Muscle of leg (tissue), 11 donors: Measurements from ENCODE around the gene TRAPPC12. TPM values are rescaled to one million over a fixed set of nuclear protein-coding genes. Genes with fewer than 3 reads are reported as not detected.

Experiments used
- DNase-seq: peaks from one replicate; pipeline ENCODE4 v3.0.0; 2013
- H3K27ac ChIP-seq: one replicate; pipeline ENCODE4 v1.5.1; 2013; ENCODE audit warnings: mild to moderate bottlenecking, low read length, control low read depth
- H3K27me3 ChIP-seq: one replicate; pipeline ENCODE4 v1.6.1; 2013; ENCODE audit warnings: low read length; ENCODE audit not compliant: control insufficient read depth, insufficient read depth
- H3K36me3 ChIP-seq: one replicate; pipeline ENCODE4 v1.6.1; 2013; ENCODE audit warnings: low read length; ENCODE audit not compliant: control insufficient read depth, insufficient read depth
- H3K4me1 ChIP-seq: one replicate; pipeline ENCODE4 v1.6.1; 2013; ENCODE audit warnings: low read length; ENCODE audit not compliant: control insufficient read depth, insufficient read depth
- H3K4me3 ChIP-seq: one replicate; pipeline ENCODE4 v1.5.1; 2013; ENCODE audit warnings: low read length, control low read depth
- H3K9me3 ChIP-seq: replicated peaks from 2 replicates; pipeline ENCODE4 v1.6.1; 2013; ENCODE audit warnings: low read depth, low read length; ENCODE audit not compliant: control insufficient read depth
- WGBS: methylation state at CpG from one replicate; pipeline ENCODE4 v1.1.5; 2013; ENCODE audit warnings: missing lambda C conversion rate; ENCODE audit not compliant: insufficient coverage; 5-methylcytosine and 5-hydroxymethylcytosine counted together
- polyA plus RNA-seq, 8 donors: library from polyadenylated mRNA; unstranded; fragments of 120-200 nt; gene quantifications; one replicate each; pipeline versions ENCODE4 v1.2.1 to v1.2.3, GENCODE V29; 2013; ENCODE audit warnings: inconsistent platforms in 1 of 8, low replicate concordance in 1 of 8; ENCODE audit not compliant: insufficient read length in 8 of 8, insufficient read depth in 1 of 8
- total RNA-seq: library from RNA; stranded (reverse); fragments of 120-200 nt; gene quantifications from one replicate; pipeline ENCODE4 v1.2.4, GENCODE V29; 2013

TRAPPC12 gene
- total and polyA plus RNA-seq, 9 donors = 55.5 to 83.7 (median 66.0) TPM

DNA sequence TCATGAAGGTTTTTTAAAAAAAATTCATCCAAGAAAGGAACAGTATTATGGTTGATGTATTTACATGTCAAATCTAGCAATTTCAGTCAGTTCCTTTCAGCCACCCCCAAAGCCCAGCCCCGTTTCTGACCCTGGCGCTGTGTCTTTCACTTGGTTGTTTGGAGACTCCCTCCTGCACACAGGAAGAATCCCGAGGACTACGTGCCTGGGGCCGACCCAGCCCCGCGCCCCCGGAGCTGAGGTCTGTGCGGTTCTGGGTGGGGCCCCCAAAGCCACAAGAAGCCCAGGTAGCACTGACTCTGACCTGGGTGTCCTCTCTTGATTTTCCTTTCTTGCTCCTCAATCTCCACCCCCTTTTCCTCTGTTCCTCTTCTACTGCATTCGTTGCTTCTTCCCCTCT, 49.1 kb downstream of the TRAPPC12 start:
- no peaks in the 10 kb centered on the region for H3K27me3 ChIP-seq
- peaks cover 52% of the 10 kb centered on the region for H3K36me3 ChIP-seq
- H3K27ac ChIP-seq = no peak overlapping the region
- 90% methylated on average over 5 of the region's 10 CpGs for WGBS
- no peaks in the 10 kb centered on the region for H3K4me1 ChIP-seq
- H3K4me3 ChIP-seq = no peak overlapping the region
- no peak for DNase-seq
- no peaks in the 10 kb centered on the region for H3K9me3 ChIP-seq

DNA sequence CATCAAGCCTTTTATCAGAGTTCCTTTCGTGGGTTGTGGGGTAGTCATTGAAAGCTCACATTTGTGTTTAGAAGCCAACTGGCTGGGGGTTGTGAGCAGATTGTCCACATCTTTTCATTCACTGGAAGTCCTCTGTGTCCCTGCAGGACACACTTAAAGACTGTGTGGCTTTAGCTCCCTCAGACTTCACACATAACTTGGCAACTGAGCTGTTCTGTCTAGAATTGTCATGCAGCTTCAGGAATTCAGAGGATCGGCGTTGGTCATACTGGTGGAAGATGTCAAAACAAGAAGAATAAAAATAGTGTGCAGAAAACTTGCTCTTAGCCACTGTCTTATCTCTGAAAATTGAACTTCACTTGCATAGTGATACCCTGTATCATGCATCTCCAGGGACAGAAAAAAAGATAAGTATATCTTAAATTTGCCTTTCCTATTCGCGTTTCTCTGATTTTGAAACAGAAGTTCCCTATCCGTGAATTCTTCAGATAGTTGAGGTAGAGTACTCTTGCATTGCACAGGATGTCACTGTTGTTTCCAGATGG, 49.6 kb downstream of the TRAPPC12 start:
- no peaks in the 10 kb centered on the region for H3K27me3 ChIP-seq
- H3K9me3 ChIP-seq = no peaks in the 10 kb centered on the region
- H3K36me3 ChIP-seq = peaks cover 50% of the 10 kb centered on the region
- WGBS = no CpG with 5 or more reads among the region's 6 CpGs
- no peak overlapping the region for H3K4me3 ChIP-seq
- H3K4me1 ChIP-seq = no peaks in the 10 kb centered on the region
- H3K27ac ChIP-seq = no peak overlapping the region
- DNase-seq = no peak

GRCh38 chr2:3430172-3430571, 50.7 kb downstream of the TRAPPC12 start:
- H3K4me1 ChIP-seq = no peaks in the 10 kb centered on the region
- no peaks in the 10 kb centered on the region for H3K27me3 ChIP-seq
- H3K36me3 ChIP-seq = peaks cover 49% of the 10 kb centered on the region
- no peak for DNase-seq
- no peak overlapping the region for H3K4me3 ChIP-seq
- H3K9me3 ChIP-seq = no peaks in the 10 kb centered on the region
- no peak overlapping the region for H3K27ac ChIP-seq
- no CpG with 5 or more reads among the region's 6 CpGs for WGBS

- Histone ChIP-seq H3K9me3 (no peaks in the 10 kb centered on the region), H3K36me3 (peaks cover 48% of the 10 kb centered on the region), H3K4me1 (no peaks in the 10 kb centered on the region), H3K4me3 (no peak overlapping the region), H3K27me3 (no peaks in the 10 kb centered on the region), H3K27ac (no peak overlapping the region)
- WGBS = 80% methylated on average over 15 of the region's 20 CpGs
- DNase-seq = no peak
Observed at GRCh38 chr2:3430740-3431490, 51.4 kb downstream of the TRAPPC12 start.

DNA sequence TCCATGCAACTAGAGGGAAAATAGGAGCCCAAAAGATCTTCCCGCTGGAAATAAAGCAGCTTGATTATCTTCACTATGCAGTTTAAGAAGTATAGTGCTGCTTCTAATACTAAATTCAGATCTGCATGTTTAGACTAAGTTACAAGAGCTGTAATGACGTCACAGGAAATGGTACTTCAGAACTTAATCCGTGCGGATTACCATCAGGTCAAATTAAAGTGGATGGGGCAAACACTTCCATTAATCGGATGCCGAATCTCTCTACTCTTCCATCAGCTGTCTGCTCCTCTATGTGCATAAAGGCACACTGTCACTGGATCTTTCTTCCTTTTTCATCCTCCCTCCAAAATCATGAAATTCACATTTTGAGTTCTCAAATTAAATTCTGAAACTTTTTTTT, 52.6 kb downstream of the TRAPPC12 start:
- Histone ChIP-seq H3K4me3 (no peak overlapping the region), H3K27me3 (no peaks in the 10 kb centered on the region), H3K9me3 (no peaks in the 10 kb centered on the region), H3K27ac (no peak overlapping the region), H3K36me3 (peaks cover 37% of the 10 kb centered on the region), H3K4me1 (no peaks in the 10 kb centered on the region)
- 47% methylated on average over 5 of the region's 6 CpGs for WGBS
- DNase-seq = no peak

- H3K4me3 ChIP-seq = no peak overlapping the region
- 92% methylated on average over 6 of the region's 10 CpGs for WGBS
- no peaks in the 10 kb centered on the region for H3K9me3 ChIP-seq
- H3K27me3 ChIP-seq = no peaks in the 10 kb centered on the region
- H3K36me3 ChIP-seq = peaks cover 33% of the 10 kb centered on the region
- no peak overlapping the region for H3K27ac ChIP-seq
- no peak for DNase-seq
- no peaks in the 10 kb centered on the region for H3K4me1 ChIP-seq
Observed at GRCh38 chr2:3432693-3433338, 53.3 kb downstream of the TRAPPC12 start.

DNA sequence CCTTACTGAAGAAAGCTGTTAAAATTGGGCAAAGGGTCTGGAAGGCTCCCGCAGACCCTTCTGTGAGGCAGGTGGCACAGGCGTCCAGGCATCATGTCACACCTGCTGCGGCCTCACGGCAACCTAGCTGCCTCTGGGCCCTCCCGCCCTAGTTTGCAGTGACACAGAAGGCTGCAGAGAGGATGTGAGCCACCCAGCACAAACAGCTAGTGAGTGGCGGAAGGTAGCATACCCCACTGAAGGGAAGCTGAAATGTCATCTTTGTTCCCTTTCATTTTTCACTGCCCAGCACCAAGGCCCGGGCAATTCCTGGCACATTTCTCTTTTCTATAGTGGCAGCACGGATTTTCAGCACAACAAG, 53.8 kb downstream of the TRAPPC12 start:
- DNase-seq = no peak
- H3K27me3 ChIP-seq = no peaks in the 10 kb centered on the region
- H3K27ac ChIP-seq = no peak overlapping the region
- no peak overlapping the region for H3K4me3 ChIP-seq
- WGBS = 90% methylated on average over 6 of the region's 8 CpGs
- no peaks in the 10 kb centered on the region for H3K4me1 ChIP-seq
- H3K36me3 ChIP-seq = peaks cover 32% of the 10 kb centered on the region
- no peaks in the 10 kb centered on the region for H3K9me3 ChIP-seq

- Histone ChIP-seq H3K4me1 (no peaks in the 10 kb centered on the region), H3K4me3 (no peak overlapping the region), H3K27me3 (no peaks in the 10 kb centered on the region), H3K9me3 (no peaks in the 10 kb centered on the region), H3K36me3 (peaks cover 27% of the 10 kb centered on the region), H3K27ac (no peak overlapping the region)
- 33% methylated on average over 1 of the region's 7 CpGs for WGBS
- DNase-seq = no peak
Observed at GRCh38 chr2:3433776-3434400, 54.4 kb downstream of the TRAPPC12 start.

GRCh38 chr2:3434654-3435053, 55.2 kb downstream of the TRAPPC12 start:
- H3K4me1 ChIP-seq = no peaks in the 10 kb centered on the region
- DNase-seq = no peak
- peaks cover 24% of the 10 kb centered on the region for H3K36me3 ChIP-seq
- no peak overlapping the region for H3K4me3 ChIP-seq
- H3K27ac ChIP-seq = no peak overlapping the region
- no peaks in the 10 kb centered on the region for H3K9me3 ChIP-seq
- WGBS = 66% methylated on average over 2 of the region's 11 CpGs
- H3K27me3 ChIP-seq = no peaks in the 10 kb centered on the region

DNA sequence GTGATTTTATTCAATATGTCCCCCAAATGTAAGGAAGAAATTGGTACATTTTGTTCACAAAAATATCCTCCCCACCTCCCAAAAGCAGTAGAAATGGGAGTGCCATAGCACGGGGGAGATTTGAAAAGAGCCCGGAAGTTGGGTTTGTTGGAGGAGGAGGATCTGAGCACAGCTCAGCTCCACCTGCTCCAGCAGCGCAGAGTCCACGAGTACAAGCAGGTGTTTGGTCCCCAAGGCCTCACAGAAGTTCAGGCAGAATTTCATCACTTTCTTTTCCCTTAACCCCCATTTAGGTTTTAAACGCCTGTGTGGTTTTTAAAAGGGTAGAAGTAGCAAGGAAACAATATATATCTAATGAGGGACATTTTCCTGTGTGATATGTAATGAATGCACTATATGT, 56.0 kb downstream of the TRAPPC12 start:
- Histone ChIP-seq H3K4me1 (no peaks in the 10 kb centered on the region), H3K27me3 (no peaks in the 10 kb centered on the region), H3K36me3 (peaks cover 22% of the 10 kb centered on the region), H3K9me3 (no peaks in the 10 kb centered on the region), H3K27ac (no peak overlapping the region), H3K4me3 (no peak overlapping the region)
- no CpG with 5 or more reads among the region's 5 CpGs for WGBS
- no peak for DNase-seq
